KOPT-K1 (cell line): Measurements from ENCODE around the gene FUS.

ENCODE experiments used
- H3K27ac ChIP-seq: fragments of 200-600 bp; sonication (generic); 2 replicates; pipeline ENCODE4 v1.5.1; 2016; ENCODE audit warnings: antibody characterized with exemption, mild to moderate bottlenecking, low read depth, low read length; ENCODE audit not compliant: poor library complexity, severe bottlenecking
- H3K36me3 ChIP-seq: fragments of 200-600 bp; sonication (generic); 2 replicates; pipeline ENCODE4 v1.5.1; 2017; ENCODE audit warnings: antibody characterized with exemption, mild to moderate bottlenecking, low read length, moderate library complexity; ENCODE audit not compliant: insufficient read depth
- H3K9me3 ChIP-seq: fragments of 200-600 bp; sonication (generic); 2 replicates; pipeline ENCODE4 v1.5.1; 2017; ENCODE audit warnings: antibody characterized with exemption, low read length, mild to moderate bottlenecking; ENCODE audit not compliant: insufficient read depth, poor library complexity, severe bottlenecking

Gene FUS

DNA sequence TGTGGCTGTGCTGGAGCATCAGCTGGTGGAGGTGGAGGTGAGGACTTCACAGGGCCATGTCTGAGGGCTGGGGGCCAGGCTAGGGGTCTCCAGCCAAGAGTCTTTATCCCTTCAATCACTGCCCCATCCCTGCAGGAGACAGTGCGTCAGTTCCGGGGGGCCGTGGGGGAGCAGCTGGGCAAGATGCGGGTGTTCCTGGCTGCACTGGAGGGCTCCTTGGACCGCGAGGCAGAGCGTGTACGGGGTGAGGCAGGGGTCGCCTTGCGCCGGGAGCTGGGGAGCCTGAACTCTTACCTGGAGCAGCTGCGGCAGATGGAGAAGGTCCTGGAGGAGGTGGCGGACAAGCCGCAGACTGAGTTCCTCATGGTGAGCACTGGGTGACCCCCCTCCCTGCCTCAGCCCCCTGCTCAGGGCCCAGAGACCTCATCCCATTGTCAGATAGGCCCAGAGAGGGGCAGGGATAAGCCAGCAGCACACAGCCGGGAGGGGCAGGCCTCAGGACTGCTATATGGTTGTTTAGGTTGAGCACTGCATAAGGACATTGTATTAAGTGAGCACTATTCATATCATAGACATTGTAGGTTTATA is 39.3 kb downstream of the FUS start:
- Histone ChIP-seq H3K36me3 (no peaks in the 10 kb centered on the region), H3K9me3 (no peaks in the 10 kb centered on the region), H3K27ac (no peak overlapping the region)

DNA sequence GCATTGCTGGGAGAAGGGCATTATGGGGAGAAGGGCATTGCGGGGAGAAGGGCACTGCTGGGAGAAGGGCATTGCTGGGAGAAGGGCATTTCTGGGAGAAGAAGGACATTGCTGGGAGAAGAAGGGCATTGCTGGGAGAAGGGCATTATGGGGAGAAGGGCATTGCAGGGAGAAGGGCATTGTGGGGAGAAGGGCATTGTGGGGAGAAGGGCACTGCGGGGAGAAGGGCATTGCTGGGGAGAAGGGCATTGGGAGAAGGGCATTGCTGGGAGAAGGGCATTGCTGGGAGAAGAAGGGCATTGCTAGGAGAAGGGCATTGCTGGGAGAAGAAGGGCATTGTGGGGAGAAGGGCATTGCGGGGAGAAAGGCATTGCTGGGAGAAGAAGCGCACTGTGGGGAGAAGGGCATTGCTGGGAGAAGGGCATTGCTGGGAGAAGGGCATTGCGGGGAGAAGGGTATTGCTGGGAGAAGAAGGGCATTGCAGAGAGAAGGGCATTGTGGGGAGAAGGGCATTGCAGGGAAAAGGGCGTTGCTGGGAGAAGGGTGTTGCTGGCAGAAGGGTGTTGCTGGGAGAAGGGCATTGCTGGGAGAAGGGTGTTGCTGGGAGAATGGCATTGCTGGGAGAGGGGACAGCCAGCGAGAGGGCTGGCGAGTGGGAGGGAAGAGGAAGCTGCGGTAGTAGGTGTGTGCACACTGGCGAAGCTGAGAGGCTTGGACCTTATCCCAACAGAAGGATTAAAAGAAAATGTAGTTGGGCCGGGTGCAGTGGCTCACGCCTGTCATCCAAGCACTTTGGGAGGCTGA is 41.6 kb downstream of the FUS start:
- Histone ChIP-seq H3K9me3 (no peaks in the 10 kb centered on the region), H3K27ac (no peak overlapping the region), H3K36me3 (no peaks in the 10 kb centered on the region)

DNA sequence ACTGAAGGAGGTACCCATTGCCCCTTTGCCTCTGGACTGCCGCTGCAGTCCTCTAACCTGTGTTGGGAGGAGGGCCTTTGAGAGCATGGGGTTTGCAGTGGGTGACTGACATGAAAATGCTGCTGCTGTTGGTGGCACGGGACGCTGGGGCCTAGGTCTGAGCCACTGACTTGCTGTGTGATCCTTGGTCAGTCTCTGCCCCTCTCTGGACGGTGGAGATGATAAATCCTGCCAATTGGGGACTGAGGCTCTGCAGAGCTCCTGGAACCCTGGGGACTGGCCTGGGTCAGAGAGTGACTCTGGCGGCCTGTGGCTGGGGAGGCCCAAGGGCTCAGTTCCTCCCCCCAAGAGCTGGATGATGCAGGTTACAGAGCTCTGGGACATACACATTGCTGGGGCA is 43.1 kb downstream of the FUS start:
- no peak overlapping the region for H3K27ac ChIP-seq
- no peaks in the 10 kb centered on the region for H3K9me3 ChIP-seq
- no peaks in the 10 kb centered on the region for H3K36me3 ChIP-seq

DNA sequence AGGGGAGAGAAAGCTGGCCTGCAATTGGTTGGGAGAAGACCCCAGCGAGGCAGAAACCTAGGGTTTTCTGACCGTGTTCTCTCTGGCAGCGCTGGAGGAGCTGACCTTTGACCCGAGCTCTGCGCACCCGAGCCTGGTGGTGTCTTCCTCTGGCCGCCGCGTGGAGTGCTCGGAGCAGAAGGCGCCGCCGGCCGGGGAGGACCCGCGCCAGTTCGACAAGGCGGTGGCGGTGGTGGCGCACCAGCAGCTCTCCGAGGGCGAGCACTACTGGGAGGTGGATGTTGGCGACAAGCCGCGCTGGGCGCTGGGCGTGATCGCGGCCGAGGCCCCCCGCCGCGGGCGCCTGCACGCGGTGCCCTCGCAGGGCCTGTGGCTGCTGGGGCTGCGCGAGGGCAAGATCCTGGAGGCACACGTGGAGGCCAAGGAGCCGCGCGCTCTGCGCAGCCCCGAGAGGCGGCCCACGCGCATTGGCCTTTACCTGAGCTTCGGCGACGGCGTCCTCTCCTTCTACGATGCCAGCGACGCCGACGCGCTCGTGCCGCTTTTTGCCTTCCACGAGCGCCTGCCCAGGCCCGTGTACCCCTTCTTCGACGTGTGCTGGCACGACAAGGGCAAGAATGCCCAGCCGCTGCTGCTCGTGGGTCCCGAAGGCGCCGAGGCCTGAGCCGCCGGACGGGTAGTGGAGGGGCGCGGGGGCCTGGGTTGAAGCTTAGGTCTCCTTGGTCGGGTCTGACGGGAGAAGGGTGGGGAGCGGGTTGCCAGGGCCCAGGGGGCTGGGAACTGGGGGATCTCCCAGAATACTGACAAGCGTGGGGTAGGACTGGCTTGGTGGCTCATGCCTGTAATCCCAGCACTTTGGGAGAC is 44.4 kb downstream of the FUS start:
- H3K36me3 ChIP-seq, result no peaks in the 10 kb centered on the region
- H3K9me3 ChIP-seq, result no peaks in the 10 kb centered on the region
- no peak overlapping the region for H3K27ac ChIP-seq

DNA sequence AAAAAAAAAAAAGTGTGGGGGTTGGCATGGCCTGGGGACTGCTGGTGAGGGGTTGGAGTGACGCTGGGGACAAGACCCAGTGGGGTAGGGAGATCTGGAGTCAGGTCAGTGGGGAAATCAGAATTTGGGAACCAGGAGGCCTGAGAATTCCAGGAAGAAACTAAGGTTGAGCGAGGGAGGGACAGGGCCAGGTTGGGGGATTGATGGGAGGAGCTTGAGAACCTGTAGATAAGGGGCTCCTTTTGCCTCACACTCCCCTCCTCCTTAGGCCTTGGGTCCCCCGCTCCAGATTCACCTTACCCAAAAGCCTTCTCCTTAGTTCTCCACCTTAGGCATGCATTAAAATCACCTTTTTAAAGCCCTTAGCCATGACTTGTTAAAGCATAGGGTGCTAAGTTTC is 45.3 kb downstream of the FUS start:
- Histone ChIP-seq H3K36me3 (no peaks in the 10 kb centered on the region), H3K27ac (no peak overlapping the region), H3K9me3 (no peaks in the 10 kb centered on the region)

DNA sequence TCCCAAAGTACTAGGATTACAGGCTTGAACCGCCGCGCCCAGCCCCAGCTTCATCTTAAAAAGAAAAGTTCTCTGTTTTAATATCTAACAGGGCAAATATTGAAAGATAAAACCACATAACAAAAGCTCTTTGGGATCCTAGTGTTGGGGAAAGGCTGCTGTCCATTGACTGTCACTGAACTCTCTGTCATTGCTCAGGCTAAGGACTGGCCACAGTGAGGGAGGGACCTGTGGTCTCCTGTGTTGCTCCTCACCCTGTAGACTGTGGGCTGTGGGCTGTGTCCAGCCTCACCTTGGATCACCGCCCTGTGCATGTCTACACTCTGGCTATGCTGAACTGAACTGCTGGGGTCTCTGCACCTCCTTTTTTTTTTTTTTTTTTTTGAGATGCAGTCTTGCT is 48.3 kb downstream of the FUS start:
- Histone ChIP-seq H3K9me3 (no peaks in the 10 kb centered on the region), H3K27ac (no peak overlapping the region), H3K36me3 (no peaks in the 10 kb centered on the region)

DNA sequence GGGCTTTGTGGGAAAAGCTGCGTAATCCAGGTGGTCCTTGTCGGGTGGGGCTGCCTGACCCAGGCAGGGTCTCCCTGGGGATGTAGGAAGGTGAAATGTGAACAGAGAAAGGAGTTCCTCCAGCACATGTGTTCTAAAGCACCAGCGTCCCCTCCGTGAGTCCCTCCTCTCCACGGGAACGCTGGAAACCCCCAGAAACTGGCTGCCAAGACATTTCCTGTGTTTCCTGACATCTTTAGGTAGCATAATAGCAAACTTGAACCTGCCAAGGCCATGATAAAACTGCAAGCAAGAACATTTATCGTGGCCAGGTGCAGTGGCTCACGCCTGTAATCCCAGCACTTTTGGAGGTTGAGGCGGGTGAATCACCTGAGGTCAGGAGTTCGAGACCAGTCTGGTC is 49.6 kb downstream of the FUS start:
- no peak overlapping the region for H3K27ac ChIP-seq
- H3K36me3 ChIP-seq, result no peaks in the 10 kb centered on the region
- no peaks in the 10 kb centered on the region for H3K9me3 ChIP-seq

DNA sequence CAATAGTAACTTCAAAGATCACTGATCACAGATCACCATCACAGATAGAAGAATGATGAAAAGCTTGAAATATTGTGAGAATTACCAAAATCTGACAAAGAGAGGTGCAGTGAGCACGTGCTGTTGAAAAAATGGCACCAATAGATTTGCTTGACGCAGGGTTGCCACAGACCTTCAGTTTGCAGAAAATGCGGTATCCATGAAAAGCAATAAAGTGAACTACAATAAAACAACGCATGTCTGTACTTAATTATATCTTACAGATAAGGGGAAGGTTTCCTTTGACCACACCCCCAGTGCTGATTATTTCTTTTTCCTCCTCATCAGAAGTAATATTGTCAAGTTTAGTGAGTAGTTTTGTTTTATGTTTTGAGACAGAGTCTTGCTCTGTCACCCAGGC is 58.1 kb downstream of the FUS start:
- Histone ChIP-seq H3K36me3 (no peaks in the 10 kb centered on the region), H3K9me3 (peaks cover 5% of the 10 kb centered on the region)

More for the DNA sequence above, 58.1 kb downstream of the FUS start:
- no peak overlapping the region for H3K27ac ChIP-seq
